IPS-20b (cell line): ENCODE data around the gene CCDC85B.

Experiments
- H3K27ac ChIP-seq: one replicate; pipeline ENCODE4 v1.5.1; 2013; ENCODE audit warnings: low read length
- H3K27me3 ChIP-seq: 2 replicates; pipeline ENCODE4 v1.6.1; 2013; ENCODE audit warnings: mild to moderate bottlenecking, low read length, inconsistent platforms; ENCODE audit not compliant: insufficient read depth
- H3K36me3 ChIP-seq: 2 replicates; pipeline ENCODE4 v1.6.1; 2013; ENCODE audit warnings: low read depth, mild to moderate bottlenecking, inconsistent platforms, low read length, moderate library complexity; ENCODE audit not compliant: insufficient read depth
- H3K4me1 ChIP-seq: 2 replicates; pipeline ENCODE4 v1.6.1; 2013; ENCODE audit warnings: mild to moderate bottlenecking, control low read depth, inconsistent platforms, low read length, moderate library complexity; ENCODE audit not compliant: insufficient read depth
- H3K4me3 ChIP-seq: 2 replicates; pipeline ENCODE4 v1.5.1; 2013; ENCODE audit warnings: mild to moderate bottlenecking, low read length, inconsistent platforms
- H3K9ac ChIP-seq: 2 replicates; pipeline ENCODE4 v1.6.1; 2013; ENCODE audit warnings: low read depth, mild to moderate bottlenecking, inconsistent platforms, low read length, moderate library complexity
- H3K9me3 ChIP-seq: 2 replicates; pipeline ENCODE4 v1.6.1; 2013; ENCODE audit warnings: mild to moderate bottlenecking, low read depth, low read length, inconsistent platforms; ENCODE audit not compliant: insufficient read depth

Gene CCDC85B

DNA sequence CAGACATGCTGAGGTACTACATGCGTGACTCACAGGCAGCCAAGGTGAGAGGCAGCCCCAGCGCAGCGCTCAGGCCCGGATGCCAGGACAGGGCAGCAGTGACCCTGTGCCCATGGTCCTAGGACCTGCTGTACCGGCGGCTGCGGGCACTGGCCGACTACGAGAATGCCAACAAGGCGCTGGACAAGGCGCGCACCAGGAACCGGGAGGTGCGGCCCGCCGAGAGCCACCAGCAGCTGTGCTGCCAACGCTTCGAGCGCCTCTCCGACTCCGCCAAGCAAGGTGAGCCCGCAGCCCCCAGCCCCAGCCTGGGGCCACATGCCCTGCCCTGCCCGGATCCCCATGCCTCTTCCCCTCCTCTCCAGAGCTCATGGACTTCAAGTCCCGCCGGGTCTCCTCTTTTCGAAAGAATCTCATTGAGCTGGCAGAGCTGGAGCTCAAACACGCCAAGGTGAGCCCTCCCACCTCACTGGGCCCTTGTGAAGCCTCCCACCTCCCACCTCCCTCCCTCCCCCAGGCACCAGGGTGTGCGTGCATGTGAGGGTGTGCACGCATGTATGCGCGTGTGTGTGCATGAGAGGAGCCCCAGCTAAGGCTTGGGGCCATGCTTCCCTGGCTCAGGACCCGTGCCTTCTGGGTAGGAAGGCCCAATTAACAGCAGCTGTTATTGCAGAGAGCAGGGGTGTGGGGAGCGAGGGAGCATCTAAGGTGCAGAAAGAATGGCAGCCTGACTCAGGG lies 37.8 kb upstream of the CCDC85B start:
- Histone ChIP-seq H3K27me3 (no peaks in the 10 kb centered on the region), H3K9me3 (no peaks in the 10 kb centered on the region), H3K4me3 (no peak overlapping the region), H3K36me3 (peaks cover 49% of the 10 kb centered on the region), H3K9ac (no peak overlapping the region), H3K27ac (no peak overlapping the region), H3K4me1 (no peaks in the 10 kb centered on the region)

DNA sequence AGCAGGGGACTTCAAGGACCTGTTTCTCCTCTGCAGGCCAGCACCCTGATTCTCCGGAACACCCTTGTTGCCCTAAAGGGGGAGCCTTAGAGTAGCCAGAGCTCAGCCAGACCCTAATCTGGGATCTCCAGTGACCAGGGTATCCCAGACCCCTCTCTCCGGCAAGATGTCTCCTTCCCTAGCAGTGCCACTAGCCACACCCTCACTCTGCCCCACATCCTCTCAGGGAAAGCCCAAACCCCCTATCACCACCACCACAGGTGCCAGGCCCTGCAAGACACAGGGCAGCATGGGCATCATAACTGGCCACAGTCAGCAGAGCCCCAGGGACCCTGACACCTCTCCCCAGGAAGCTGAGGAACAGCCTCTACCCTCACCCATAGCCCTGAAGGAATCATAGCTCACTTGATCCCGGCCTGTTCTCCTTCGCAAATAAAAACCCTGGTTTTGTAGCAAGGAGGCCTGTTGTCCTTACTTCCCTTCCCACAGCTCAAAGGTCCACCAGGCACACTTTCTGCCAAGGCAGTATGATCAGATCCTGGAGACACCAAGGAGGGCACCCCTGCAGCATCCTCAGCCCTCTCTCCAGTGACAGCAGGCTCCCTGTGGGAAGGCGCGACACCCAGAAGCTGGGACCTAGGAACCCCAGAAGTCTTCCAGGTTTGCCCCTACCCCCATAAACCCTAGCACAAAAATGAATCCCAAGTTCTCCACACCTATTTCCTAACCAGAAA lies 37.1 kb upstream of the CCDC85B start:
- no peak overlapping the region for H3K27ac ChIP-seq
- H3K36me3 ChIP-seq = peaks cover 49% of the 10 kb centered on the region
- H3K9me3 ChIP-seq = no peaks in the 10 kb centered on the region
- no peak overlapping the region for H3K4me3 ChIP-seq
- H3K27me3 ChIP-seq = no peaks in the 10 kb centered on the region
- H3K4me1 ChIP-seq = no peaks in the 10 kb centered on the region
- H3K9ac ChIP-seq = no peak overlapping the region

DNA sequence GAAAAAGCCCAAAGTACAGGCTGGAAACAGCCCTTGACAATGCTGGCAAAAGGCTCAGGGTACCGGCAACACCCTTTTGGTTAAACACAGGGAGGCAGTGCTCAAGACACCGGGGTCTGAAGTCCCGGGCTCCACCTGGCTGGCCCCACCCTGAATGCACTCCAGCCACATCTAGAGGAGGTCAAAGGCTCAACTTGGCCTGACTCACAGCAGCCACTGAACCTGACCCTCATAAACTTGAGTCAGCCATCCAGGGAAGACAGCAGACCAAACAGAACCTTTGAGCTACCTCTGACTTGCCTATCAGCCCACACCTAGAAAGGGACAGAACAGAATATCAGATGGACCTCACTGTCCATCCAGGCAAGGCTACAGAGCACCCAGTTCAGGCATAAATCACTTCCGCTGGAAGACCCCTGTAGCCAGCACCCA lies 36.3 kb upstream of the CCDC85B start:
- Histone ChIP-seq H3K4me1 (no peaks in the 10 kb centered on the region; the same call in 1 of the 2 replicates), H3K27ac (no peak overlapping the region), H3K27me3 (no peaks in the 10 kb centered on the region), H3K4me3 (no peak overlapping the region), H3K9ac (no peak overlapping the region), H3K9me3 (no peaks in the 10 kb centered on the region), H3K36me3 (peaks cover 49% of the 10 kb centered on the region)

DNA sequence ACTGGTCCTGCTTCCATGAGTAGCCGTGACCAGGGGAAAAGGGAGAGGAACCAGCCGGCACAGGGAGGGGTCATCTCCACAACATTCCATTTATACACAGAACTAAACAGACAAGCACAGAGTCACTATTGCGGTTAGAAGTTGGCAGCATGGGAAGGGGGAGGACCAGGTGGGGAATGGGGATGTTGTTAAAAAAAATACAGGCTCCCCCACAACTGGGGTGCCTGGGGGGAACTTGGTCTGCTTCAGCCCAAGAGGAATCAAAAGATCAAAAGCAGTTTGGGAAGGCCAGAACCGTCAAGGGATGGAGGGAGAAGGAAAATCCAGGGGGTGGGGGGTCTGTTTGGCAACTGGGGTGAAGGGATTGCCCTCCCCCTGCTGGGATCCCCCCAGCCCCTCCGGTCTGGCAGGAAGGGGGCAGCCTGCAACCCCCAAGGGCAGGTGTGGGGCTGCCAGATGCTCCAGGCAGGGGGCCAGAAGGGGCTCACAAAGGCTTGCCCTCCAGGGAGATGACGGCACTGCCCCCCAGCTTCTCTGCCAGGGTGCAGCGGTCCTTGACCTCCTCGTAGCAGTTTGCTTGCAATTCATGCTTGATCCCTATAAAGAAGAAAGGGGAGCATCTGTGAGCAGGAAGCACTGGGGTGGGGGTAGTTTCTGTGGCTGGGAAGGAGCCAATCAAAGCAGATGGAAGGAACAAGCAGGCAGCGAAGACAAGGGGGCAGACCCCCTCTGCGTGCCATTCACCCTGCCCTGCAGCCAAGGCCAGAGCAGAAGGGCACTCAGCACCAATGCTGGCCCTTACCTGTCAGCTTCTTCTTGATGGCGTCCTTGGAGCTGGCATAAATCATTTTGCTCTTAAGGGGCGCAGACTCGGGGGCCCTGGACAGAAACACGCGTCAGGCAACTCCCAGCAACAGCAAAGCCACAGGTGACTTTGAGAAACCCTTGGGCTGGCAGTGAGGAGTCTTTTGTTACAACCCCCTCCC lies 35.3 kb upstream of the CCDC85B start:
- H3K9me3 ChIP-seq = no peaks in the 10 kb centered on the region
- H3K9ac ChIP-seq = no peak overlapping the region
- H3K27ac ChIP-seq = no peak overlapping the region
- H3K4me1 ChIP-seq = no peaks in the 10 kb centered on the region; the same call in 1 of the 2 replicates
- no peaks in the 10 kb centered on the region for H3K27me3 ChIP-seq
- H3K4me3 ChIP-seq = no peak overlapping the region; the same call in 1 of the 2 replicates
- peaks cover 49% of the 10 kb centered on the region for H3K36me3 ChIP-seq

GRCh38 chr11:65855927-65856363 lies 34.5 kb upstream of the CCDC85B start:
- Histone ChIP-seq H3K36me3 (peaks cover 49% of the 10 kb centered on the region), H3K27me3 (no peaks in the 10 kb centered on the region), H3K27ac (no peak overlapping the region), H3K9ac (no peak overlapping the region; the same call in 1 of the 2 replicates), H3K4me3 (peak overlapping the region; percentile 99), H3K4me1 (no peaks in the 10 kb centered on the region; the same call in 1 of the 2 replicates), H3K9me3 (no peaks in the 10 kb centered on the region)

GRCh38 chr11:65856689-65857499 lies 33.6 kb upstream of the CCDC85B start:
- peak overlapping the region; percentile 95; the same call in 1 of the 2 replicates for H3K9ac ChIP-seq
- H3K4me3 ChIP-seq = peak overlapping the region; percentile 99
- no peaks in the 10 kb centered on the region for H3K27me3 ChIP-seq
- peaks cover 47% of the 10 kb centered on the region for H3K36me3 ChIP-seq
- peaks cover 5% of the 10 kb centered on the region; the same call in 1 of the 2 replicates for H3K4me1 ChIP-seq
- H3K9me3 ChIP-seq = no peaks in the 10 kb centered on the region
- H3K27ac ChIP-seq = peak overlapping the region; percentile 84

DNA sequence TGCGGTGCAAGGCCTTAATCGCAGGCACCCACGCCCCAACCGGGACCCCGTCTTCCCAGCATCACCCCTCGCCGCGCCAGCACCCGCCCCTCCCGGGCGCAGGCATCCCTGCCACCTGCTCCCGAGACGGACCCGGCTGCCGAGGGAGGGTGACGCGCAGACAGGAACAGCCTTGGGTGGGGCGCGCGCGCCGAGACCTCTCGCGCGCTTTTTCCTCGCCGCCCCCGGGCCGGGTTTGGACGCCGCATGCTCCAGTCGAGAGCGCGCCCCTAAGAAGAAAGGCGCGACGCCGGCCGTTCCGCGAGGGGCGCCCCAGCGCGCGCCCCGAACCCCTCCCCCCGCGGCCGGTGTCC lies 33.0 kb upstream of the CCDC85B start:
- Histone ChIP-seq H3K36me3 (peaks cover 52% of the 10 kb centered on the region), H3K4me1 (peaks cover 5% of the 10 kb centered on the region; the same call in 1 of the 2 replicates), H3K4me3 (peak overlapping the region; percentile 99), H3K27me3 (no peaks in the 10 kb centered on the region), H3K27ac (peak overlapping the region; percentile 84), H3K9me3 (no peaks in the 10 kb centered on the region), H3K9ac (peak overlapping the region; percentile 95; the same call in 1 of the 2 replicates)

DNA sequence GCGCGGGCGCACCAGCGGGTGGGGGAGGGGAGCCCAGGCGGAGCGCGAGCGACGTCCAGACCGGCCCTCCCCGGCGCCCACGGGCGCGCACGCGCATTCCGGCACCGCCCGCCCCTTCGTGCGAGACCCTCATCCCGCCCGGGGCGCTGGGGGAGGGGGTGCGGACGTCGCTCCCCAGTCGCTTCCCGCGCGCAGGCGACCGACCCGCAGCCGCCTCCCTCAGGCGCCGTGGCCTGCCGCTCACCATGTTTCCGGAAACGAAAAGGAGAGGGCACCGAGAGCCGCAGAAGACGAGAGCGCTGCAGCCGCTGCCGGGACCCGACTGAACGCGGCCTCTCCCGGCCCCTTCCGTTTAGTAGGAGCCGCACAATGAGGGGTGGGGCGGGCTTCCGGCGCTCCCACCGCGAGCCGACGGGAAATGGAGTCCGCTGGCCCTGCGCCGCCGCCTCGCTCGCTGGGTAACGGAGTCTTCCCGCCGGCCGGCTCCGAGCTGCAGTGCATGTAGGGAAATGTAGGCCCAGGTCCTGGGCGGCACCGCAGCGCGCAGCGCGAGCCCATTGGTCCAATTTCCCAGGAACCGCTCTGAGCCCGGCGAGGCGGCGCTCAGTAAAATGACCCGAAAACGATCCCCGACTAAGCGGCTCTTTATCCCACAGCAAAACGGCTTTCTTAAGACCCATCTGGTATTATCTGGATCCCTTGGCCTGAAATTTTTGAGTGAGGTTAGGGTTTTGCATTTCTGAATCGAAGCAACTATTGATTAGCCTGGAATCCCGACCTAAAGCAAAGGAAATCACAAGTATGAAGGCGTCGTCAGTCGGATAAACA lies 32.4 kb upstream of the CCDC85B start, which contains the start of gene CFL1:
CFL1 (minus strand) TSS at position 328 of the 828 bp plus-strand sequence; CDS start at position 247, 81 bp downstream.
- peaks cover 5% of the 10 kb centered on the region; the same call in 1 of the 2 replicates for H3K4me1 ChIP-seq
- peak within 1 kb of the TSS; percentile 99 for H3K4me3 ChIP-seq
- no peaks in the 10 kb centered on the region for H3K9me3 ChIP-seq
- peak within 1 kb of the TSS; percentile 95 for H3K9ac ChIP-seq
- H3K27me3 ChIP-seq = no peaks in the 10 kb centered on the region
- peak within 1 kb of the TSS; percentile 84 for H3K27ac ChIP-seq
- peaks cover 53% of the 10 kb centered on the region for H3K36me3 ChIP-seq

DNA sequence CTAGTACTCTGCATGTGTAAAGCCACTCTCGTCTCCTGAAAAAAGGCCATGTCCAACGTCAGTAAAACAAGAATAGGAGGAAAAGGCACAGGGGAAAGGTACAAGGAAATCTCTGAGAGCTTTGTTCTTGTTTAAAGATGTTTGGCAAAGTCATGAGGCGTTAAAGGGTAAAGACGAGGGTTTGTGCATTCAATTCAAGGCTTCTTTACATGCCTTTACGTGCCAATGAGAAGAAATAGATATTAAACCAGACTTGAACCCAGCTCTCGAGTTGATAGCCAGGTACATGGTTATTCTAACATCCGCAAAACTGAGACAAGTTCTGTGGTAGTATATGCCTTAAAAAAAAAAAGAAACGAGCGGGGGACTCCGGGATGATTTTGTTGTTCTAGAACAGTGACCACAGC lies 31.8 kb upstream of the CCDC85B start:
- peaks cover 5% of the 10 kb centered on the region; the same call in 1 of the 2 replicates for H3K4me1 ChIP-seq

More for the DNA sequence above, 31.8 kb upstream of the CCDC85B start:
- no peaks in the 10 kb centered on the region for H3K9me3 ChIP-seq
- no peaks in the 10 kb centered on the region for H3K27me3 ChIP-seq
- H3K36me3 ChIP-seq = peaks cover 53% of the 10 kb centered on the region
- peak overlapping the region; percentile 42 for H3K27ac ChIP-seq
- peak overlapping the region; percentile 73 for H3K4me3 ChIP-seq
- H3K9ac ChIP-seq = peak overlapping the region; percentile 85
